Heart left ventricle (tissue), 13 donors: ENCODE data around the gene AHR.

Experiments
- CTCF ChIP-seq, 12 donors: fragments of 200-600 bp; sonication (generic) in 4 of 12; IDR thresholded peaks; one replicate each; pipeline versions ENCODE4 v1.5.0 to v1.8.0; 2018 to 2022; ENCODE audit warnings: antibody characterized with exemption in 12 of 12, mild to moderate bottlenecking in 5 of 12
- POLR2A ChIP-seq, 2 donors: fragments of 450-650 bp; IDR thresholded peaks; one replicate each; pipeline ENCODE4 v1.6.1; 2017; ENCODE audit warnings: antibody characterized with exemption in 2 of 2, mild to moderate bottlenecking in 2 of 2, moderate library complexity in 2 of 2
- donor health status: ischemic (EF 13 %, LVEDD 7.1; RV severe dilation, severe dysfunction).
- donor health status: DM: no; HTN: yes; CAD: no.
- donor health status: DM: no; HTN: no; CAD: no.
- donor health status: ischemic (EF 25% LVEDD 6.9; RV normal size, moderate dysfunction).
- donor health status: ischemic (EF 25% LVEDD 5.7; RV mildly dilated, moderate dysfunction).
- donor health status: ischemic (EF 35%, LVEDD 5.7; RV mildly dilated, moderate dysfunction).
- donor health status: nonischemic (EF 11% LVEDD 7.7; RV severe dilation, severe dysfunction).
- donor health status: DM: yes; HTN: yes; CAD: no.
- donor health status: PGD.
- donor health status: ischemic (EF 29% LVEDD 5.4; RV normal size, mild dysfunction).
- donor health status: nonischemic (EF 23%, LVEDD 6.1; RV moderate dilation, normal function).

- TF ChIP-seq POLR2A (IDR thresholded peaks at IDR 0.05), result no peak
- peak; percentile 53 to 79 (median 72) for TF ChIP-seq CTCF (IDR thresholded peaks at IDR 0.05)
Measured at GRCh38 chr7:17301471-17302456, 3.3 kb downstream of the AHR start.
